Erythroblast (primary cell): ENCODE data around the gene TEAD1.

ENCODE experiments used
- GATA1 ChIP-seq: IDR thresholded peaks from 2 replicates; pipeline ENCODE4 v1.6.1; 2011; ENCODE audit warnings: low read depth, mild to moderate bottlenecking, control low read depth, low read length, moderate library complexity
- POLR2A ChIP-seq: IDR thresholded peaks from 2 replicates; pipeline ENCODE4 v1.6.1; 2011; ENCODE audit warnings: mild to moderate bottlenecking, low read length

- TF ChIP-seq POLR2A = no peak
- TF ChIP-seq GATA1 = no peak
Measured at GRCh38 chr11:12750181-12750580, 76.0 kb downstream of the TEAD1 start.
